ENCODE measurements around the gene GK2. TPM values are rescaled to one million over a fixed set of nuclear protein-coding genes. Genes with fewer than 3 reads are reported as not detected.

The GK2 gene
- total RNA-seq, 1 donor from 2014 or later = not detected

DNA sequence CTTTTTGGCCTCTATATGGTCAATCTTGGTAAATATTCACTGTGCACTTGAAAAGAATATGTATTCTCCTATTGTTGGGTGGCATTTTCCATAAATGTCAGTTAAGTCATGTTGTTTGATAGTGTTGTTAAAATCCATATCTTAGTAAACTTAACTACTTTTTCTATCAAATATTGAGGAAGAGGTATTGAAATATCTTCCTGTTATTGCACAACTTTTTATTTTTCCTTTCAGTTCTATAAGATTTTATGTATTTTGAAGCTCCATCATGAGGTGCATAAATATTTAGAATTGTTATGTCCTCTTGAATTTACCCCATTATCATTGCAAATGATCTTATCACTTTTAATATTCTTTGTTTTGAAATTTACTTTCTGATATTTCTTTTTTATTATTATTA, 3.4 kb downstream of the GK2 start:
- TF ChIP-seq, protein P1, sequence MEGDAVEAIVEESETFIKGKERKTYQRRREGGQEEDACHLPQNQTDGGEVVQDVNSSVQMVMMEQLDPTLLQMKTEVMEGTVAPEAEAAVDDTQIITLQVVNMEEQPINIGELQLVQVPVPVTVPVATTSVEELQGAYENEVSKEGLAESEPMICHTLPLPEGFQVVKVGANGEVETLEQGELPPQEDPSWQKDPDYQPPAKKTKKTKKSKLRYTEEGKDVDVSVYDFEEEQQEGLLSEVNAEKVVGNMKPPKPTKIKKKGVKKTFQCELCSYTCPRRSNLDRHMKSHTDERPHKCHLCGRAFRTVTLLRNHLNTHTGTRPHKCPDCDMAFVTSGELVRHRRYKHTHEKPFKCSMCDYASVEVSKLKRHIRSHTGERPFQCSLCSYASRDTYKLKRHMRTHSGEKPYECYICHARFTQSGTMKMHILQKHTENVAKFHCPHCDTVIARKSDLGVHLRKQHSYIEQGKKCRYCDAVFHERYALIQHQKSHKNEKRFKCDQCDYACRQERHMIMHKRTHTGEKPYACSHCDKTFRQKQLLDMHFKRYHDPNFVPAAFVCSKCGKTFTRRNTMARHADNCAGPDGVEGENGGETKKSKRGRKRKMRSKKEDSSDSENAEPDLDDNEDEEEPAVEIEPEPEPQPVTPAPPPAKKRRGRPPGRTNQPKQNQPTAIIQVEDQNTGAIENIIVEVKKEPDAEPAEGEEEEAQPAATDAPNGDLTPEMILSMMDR (IDR thresholded peaks at IDR 0.05; ENCODE audit: partially characterized antibody, unreplicated experiment) = no peak
- Mint-ChIP-seq H3K4me3 (ENCODE audit: unreplicated experiment) (no peak overlapping the region), H3K27ac (ENCODE audit: unreplicated experiment) (no peak overlapping the region), H3K9me3 (ENCODE audit: unreplicated experiment) (peaks cover 1% of the 10 kb centered on the region), H3K36me3 (ENCODE audit: unreplicated experiment) (peaks cover 5% of the 10 kb centered on the region), H3K4me1 (ENCODE audit: low read depth, unreplicated experiment) (peaks cover 2% of the 10 kb centered on the region), H3K27me3 (ENCODE audit: unreplicated experiment) (peaks cover 3% of the 10 kb centered on the region)
- DNase-seq = no peak

DNA sequence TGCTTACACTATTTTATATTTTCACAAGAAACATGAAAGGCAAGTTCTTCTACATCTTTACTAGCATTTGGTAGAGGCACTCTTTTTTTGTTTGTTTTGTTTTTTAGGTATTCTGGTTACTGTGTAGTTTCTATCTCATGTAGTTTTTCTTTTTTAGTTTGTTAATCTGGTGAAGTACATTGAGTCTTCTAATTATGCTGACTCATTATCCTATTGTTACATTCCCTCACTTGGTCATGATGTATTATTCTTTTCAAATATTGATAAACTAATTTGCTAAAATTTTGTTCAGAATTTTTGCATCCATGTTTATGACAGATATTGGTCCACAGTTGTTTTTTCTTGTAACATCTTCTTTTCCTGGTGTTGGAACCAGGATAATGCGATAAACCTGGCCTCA, 4.7 kb downstream of the GK2 start:
- TF ChIP-seq, protein P1 (IDR thresholded peaks at IDR 0.05; ENCODE audit: partially characterized antibody, unreplicated experiment) = no peak
- peaks cover 2% of the 10 kb centered on the region for H3K4me1 Mint-ChIP-seq (ENCODE audit: low read depth, unreplicated experiment)
- H3K36me3 Mint-ChIP-seq (ENCODE audit: unreplicated experiment) = peaks cover 5% of the 10 kb centered on the region
- H3K27me3 Mint-ChIP-seq (ENCODE audit: unreplicated experiment) = peaks cover 4% of the 10 kb centered on the region
- DNase-seq = no peak
- H3K9me3 Mint-ChIP-seq (ENCODE audit: unreplicated experiment) = peaks cover 1% of the 10 kb centered on the region
- no peak overlapping the region for H3K27ac Mint-ChIP-seq (ENCODE audit: unreplicated experiment)
- H3K4me3 Mint-ChIP-seq (ENCODE audit: unreplicated experiment) = no peak overlapping the region

DNA sequence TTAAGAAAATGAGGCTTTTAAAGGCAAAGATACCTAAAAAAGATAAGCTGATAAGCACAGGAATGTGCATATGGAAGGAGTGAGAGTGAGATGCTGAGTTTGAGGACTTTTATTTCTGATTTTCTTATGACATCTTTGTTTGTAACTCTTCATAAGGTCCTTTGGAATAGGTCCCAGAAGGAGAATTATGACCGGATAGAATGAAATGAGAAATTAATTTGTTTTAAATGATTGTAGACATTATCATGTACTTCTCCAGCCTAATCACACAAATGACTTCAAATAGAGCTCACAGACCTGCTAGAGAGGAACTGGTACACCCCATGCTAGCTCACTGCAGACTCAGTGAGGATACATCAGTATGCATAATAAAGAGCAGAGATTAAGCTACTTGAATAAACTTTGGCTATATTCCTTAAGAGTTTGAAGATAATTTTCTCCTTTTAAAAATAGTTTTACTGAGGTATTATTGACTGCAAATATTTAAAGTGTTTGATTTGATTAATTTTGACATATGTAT, 5.6 kb downstream of the GK2 start:
- H3K4me3 Mint-ChIP-seq (ENCODE audit: unreplicated experiment) = no peak overlapping the region
- DNase-seq = no peak
- peaks cover 1% of the 10 kb centered on the region for H3K9me3 Mint-ChIP-seq (ENCODE audit: unreplicated experiment)
- TF ChIP-seq, protein P1 (IDR thresholded peaks at IDR 0.05; ENCODE audit: partially characterized antibody, unreplicated experiment) = no peak
- H3K4me1 Mint-ChIP-seq (ENCODE audit: low read depth, unreplicated experiment) = peaks cover 2% of the 10 kb centered on the region
- H3K27me3 Mint-ChIP-seq (ENCODE audit: unreplicated experiment) = peaks cover 4% of the 10 kb centered on the region
- no peaks in the 10 kb centered on the region for H3K36me3 Mint-ChIP-seq (ENCODE audit: unreplicated experiment)
- H3K27ac Mint-ChIP-seq (ENCODE audit: unreplicated experiment) = no peak overlapping the region

DNA sequence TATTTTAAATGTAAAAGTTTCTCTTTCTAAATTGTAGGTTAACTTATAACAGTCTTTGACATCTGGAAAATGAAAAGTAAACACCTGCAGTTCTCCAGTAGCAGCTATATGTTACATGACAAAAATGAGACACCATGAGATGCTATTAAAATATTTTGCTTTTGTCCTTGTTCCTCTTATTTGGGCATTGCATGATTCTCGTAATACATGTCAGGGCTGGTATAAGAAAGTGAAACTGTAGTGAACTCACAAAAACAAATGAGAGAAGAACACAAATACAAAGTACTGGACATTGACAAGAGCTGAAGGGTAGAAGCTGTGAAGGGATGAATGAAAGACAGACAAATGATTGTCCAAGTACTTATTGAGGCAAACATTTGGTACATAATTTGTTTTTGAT, 9.0 kb downstream of the GK2 start:
- peaks cover 10% of the 10 kb centered on the region for H3K4me1 Mint-ChIP-seq (ENCODE audit: low read depth, unreplicated experiment)
- TF ChIP-seq, protein P1 (IDR thresholded peaks at IDR 0.05; ENCODE audit: partially characterized antibody, unreplicated experiment) = no peak

GRCh38 chr4:79397951-79398350, 10.1 kb downstream of the GK2 start:
- peaks cover 10% of the 10 kb centered on the region for H3K4me1 Mint-ChIP-seq (ENCODE audit: low read depth, unreplicated experiment)
- H3K36me3 Mint-ChIP-seq (ENCODE audit: unreplicated experiment) = no peaks in the 10 kb centered on the region
- no peak overlapping the region for H3K4me3 Mint-ChIP-seq (ENCODE audit: unreplicated experiment)
- no peak overlapping the region for H3K27ac Mint-ChIP-seq (ENCODE audit: unreplicated experiment)
- H3K27me3 Mint-ChIP-seq (ENCODE audit: unreplicated experiment) = peaks cover 2% of the 10 kb centered on the region
- DNase-seq = no peak
- peaks cover 1% of the 10 kb centered on the region for H3K9me3 Mint-ChIP-seq (ENCODE audit: unreplicated experiment)
- TF ChIP-seq, protein P1 (IDR thresholded peaks at IDR 0.05; ENCODE audit: partially characterized antibody, unreplicated experiment) = no peak

More for the DNA sequence above, 9.0 kb downstream of the GK2 start:
- Mint-ChIP-seq H3K9me3 (ENCODE audit: unreplicated experiment) (peaks cover 1% of the 10 kb centered on the region), H3K4me3 (ENCODE audit: unreplicated experiment) (no peak overlapping the region), H3K36me3 (ENCODE audit: unreplicated experiment) (no peaks in the 10 kb centered on the region), H3K27ac (ENCODE audit: unreplicated experiment) (no peak overlapping the region), H3K27me3 (ENCODE audit: unreplicated experiment) (peaks cover 3% of the 10 kb centered on the region)
- DNase-seq = no peak
